OCI-LY1 (cell line): ENCODE data around the gene CCDC192.

Experiments
- H2AFZ ChIP-seq: fragments of 200-600 bp; sonication (generic), shearing (Covaris generic); 2 replicates; pipeline ENCODE4 v1.6.0; 2014; ENCODE audit warnings: antibody characterized with exemption, mild to moderate bottlenecking, low read length
- H3F3A ChIP-seq: fragments of 200-600 bp; sonication (generic), shearing (Covaris generic); 2 replicates; pipeline ENCODE4 v1.6.0; 2014; ENCODE audit warnings: mild to moderate bottlenecking, antibody characterized with exemption, low read length, moderate library complexity; ENCODE audit not compliant: insufficient read depth
- H3K27ac ChIP-seq: fragments of 200-600 bp; sonication (generic); 2 replicates; pipeline ENCODE4 v1.5.1; 2014; ENCODE audit warnings: low read length, mixed run types, mild to moderate bottlenecking, low read depth; ENCODE audit not compliant: poor library complexity, severe bottlenecking
- H3K27me3 ChIP-seq: fragments of 200-600 bp; sonication (generic); 2 replicates; pipeline ENCODE4 v1.6.0; 2014; ENCODE audit warnings: antibody characterized with exemption, mild to moderate bottlenecking, low read length, moderate library complexity; ENCODE audit not compliant: insufficient read depth
- H3K36me3 ChIP-seq: fragments of 200-600 bp; sonication (generic); 2 replicates; pipeline ENCODE4 v1.6.1; 2014; ENCODE audit warnings: mild to moderate bottlenecking, antibody characterized with exemption, low read length, moderate library complexity, mixed read lengths; ENCODE audit not compliant: insufficient read depth
- H3K4me1 ChIP-seq: fragments of 200-600 bp; sonication (generic); 2 replicates; pipeline ENCODE4 v1.5.1; 2014; ENCODE audit warnings: mild to moderate bottlenecking, low read length, moderate library complexity; ENCODE audit not compliant: insufficient read depth, severe bottlenecking
- H3K4me2 ChIP-seq: fragments of 200-600 bp; sonication (generic), shearing (Covaris generic); 2 replicates; pipeline ENCODE4 v1.6.1; 2014; ENCODE audit warnings: low read length
- H3K4me3 ChIP-seq: fragments of 200-600 bp; sonication (generic); 2 replicates; pipeline ENCODE4 v1.5.1; 2014; ENCODE audit warnings: low read length, low read depth, mild to moderate bottlenecking, mixed read lengths; ENCODE audit not compliant: poor library complexity, severe bottlenecking
- H3K79me2 ChIP-seq: fragments of 200-600 bp; shearing (Covaris generic); 2 replicates; pipeline ENCODE4 v1.6.1; 2016; ENCODE audit warnings: mixed run types, low read length, mixed read lengths; ENCODE audit not compliant: insufficient read depth
- H3K9ac ChIP-seq: fragments of 200-600 bp; sonication (generic), shearing (Covaris generic); 2 replicates; pipeline ENCODE4 v1.6.1; 2014; ENCODE audit warnings: mild to moderate bottlenecking, low read length, mixed read lengths
- H3K9me2 ChIP-seq: fragments of 200-600 bp; sonication (generic), shearing (Covaris generic); 2 replicates; pipeline ENCODE4 v1.6.1; 2014; ENCODE audit warnings: low read depth, mild to moderate bottlenecking, low read length, mixed read lengths
- H3K9me3 ChIP-seq: fragments of 200-600 bp; shearing (Covaris generic); 2 replicates; pipeline ENCODE4 v1.6.1; 2014; ENCODE audit warnings: low read length, mixed read lengths
- H4K20me1 ChIP-seq: fragments of 200-600 bp; sonication (generic), shearing (Covaris generic); 2 replicates; pipeline ENCODE4 v1.6.0; 2016; ENCODE audit warnings: mild to moderate bottlenecking, low read length; ENCODE audit not compliant: insufficient read depth
- CTCF ChIP-seq: fragments of 200-600 bp; sonication (generic), shearing (Covaris generic); IDR thresholded peaks from 2 replicates; pipeline ENCODE4 v1.5.1; 2017; ENCODE audit warnings: mild to moderate bottlenecking, antibody characterized with exemption, low read length, moderate library complexity, mixed read lengths
- EZH2 ChIP-seq: fragments of 200-600 bp; sonication (generic), shearing (Covaris generic); IDR thresholded peaks from 2 replicates; pipeline ENCODE4 v1.8.0; 2017; ENCODE audit warnings: borderline replicate concordance, mixed run types, mild to moderate bottlenecking, antibody characterized with exemption, low read length, moderate library complexity, mixed read lengths

CCDC192 gene

GRCh38 chr5:127718181-127718580, 15.0 kb downstream of the CCDC192 start:
- Histone ChIP-seq H3K27me3 (no peaks in the 10 kb centered on the region), H3K4me2 (no peak overlapping the region), H3K4me1 (no peaks in the 10 kb centered on the region), H3K79me2 (no peaks in the 10 kb centered on the region), H3K27ac (no peak overlapping the region), H3K9ac (no peak overlapping the region), H3K9me2 (no peaks in the 10 kb centered on the region), H3K36me3 (no peaks in the 10 kb centered on the region), H4K20me1 (no peaks in the 10 kb centered on the region), H2AFZ (no peak overlapping the region), H3F3A (no peaks in the 10 kb centered on the region), H3K9me3 (0 out of 2 replicates have a peak, but pooled peaks cover 6% of the 10 kb centered on the region), H3K4me3 (no peak overlapping the region)
- no peak for TF ChIP-seq EZH2
- TF ChIP-seq CTCF: no peak

DNA sequence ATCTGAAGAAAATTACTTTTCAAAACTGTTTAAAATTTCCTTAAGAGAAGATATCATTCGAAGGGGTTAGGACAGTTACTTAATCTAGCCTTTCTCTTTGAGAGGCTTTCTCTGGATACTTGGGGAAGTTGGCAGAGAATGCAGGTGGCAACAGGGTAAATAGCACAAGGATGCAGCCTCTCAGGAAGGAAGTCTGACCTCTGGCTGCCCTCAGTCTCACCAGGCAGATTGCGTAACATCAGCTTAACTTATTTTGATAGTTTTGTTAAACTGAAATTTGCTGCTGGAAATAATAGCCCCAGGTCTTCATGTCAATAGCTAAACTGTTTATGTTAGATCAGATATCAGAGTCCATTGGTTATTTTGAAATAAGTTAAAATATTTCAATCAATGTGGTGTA, 20.4 kb downstream of the CCDC192 start:
- Histone ChIP-seq H3K27me3 (no peaks in the 10 kb centered on the region), H3K36me3 (no peaks in the 10 kb centered on the region), H2AFZ (no peak overlapping the region), H3K4me3 (no peak overlapping the region), H4K20me1 (no peaks in the 10 kb centered on the region), H3K4me1 (peaks cover 6% of the 10 kb centered on the region), H3K4me2 (no peak overlapping the region), H3K79me2 (no peaks in the 10 kb centered on the region), H3K9me2 (no peaks in the 10 kb centered on the region), H3K9ac (no peak overlapping the region), H3K27ac (no peak overlapping the region), H3F3A (no peaks in the 10 kb centered on the region), H3K9me3 (0 out of 2 replicates have a peak, but pooled peaks cover 4% of the 10 kb centered on the region)
- TF ChIP-seq EZH2: no peak
- TF ChIP-seq CTCF: no peak

DNA sequence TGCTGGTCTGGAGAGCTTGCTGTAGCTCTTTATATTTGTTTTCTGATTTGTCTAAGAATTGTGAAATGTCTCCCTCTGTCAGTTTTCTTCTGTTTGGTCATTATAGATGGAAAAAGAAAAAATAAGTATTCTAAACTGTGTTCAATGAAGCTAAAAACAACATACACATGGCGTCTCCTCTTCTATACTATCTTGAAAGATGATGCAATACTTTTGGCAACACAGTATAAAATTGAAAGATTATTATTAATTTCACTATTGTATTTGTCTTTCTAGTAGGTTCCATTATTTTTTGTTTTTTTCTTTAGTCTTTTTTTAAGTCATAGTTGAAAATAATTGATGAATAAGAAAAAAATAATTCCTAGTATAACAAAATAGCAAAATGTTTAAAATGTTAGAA, 22.5 kb downstream of the CCDC192 start:
- H3K27me3 ChIP-seq: no peaks in the 10 kb centered on the region
- no peaks in the 10 kb centered on the region for H3K36me3 ChIP-seq
- no peak overlapping the region for H3K4me3 ChIP-seq
- peaks cover 6% of the 10 kb centered on the region for H3K4me1 ChIP-seq
- no peak overlapping the region for H3K9ac ChIP-seq
- H3K9me3 ChIP-seq: 0 out of 2 replicates have a peak, but pooled peaks cover 1% of the 10 kb centered on the region
- TF ChIP-seq CTCF (no peak), EZH2 (no peak)
- H3K4me2 ChIP-seq: no peak overlapping the region
- H3K9me2 ChIP-seq: no peaks in the 10 kb centered on the region
- H2AFZ ChIP-seq: no peak overlapping the region
- no peaks in the 10 kb centered on the region for H4K20me1 ChIP-seq
- H3K27ac ChIP-seq: no peak overlapping the region
- no peaks in the 10 kb centered on the region for H3F3A ChIP-seq
- no peaks in the 10 kb centered on the region for H3K79me2 ChIP-seq
